GM12878 (cell line): Measurements from ENCODE around the gene ZNF672. TPM values are rescaled to one million over a fixed set of nuclear protein-coding genes. Genes with fewer than 3 reads are reported as not detected.
A peak's percentile ranks its signal among the peaks of the same experiment; 100 is the strongest.

Experiments used
- ATAC-seq: fragments of 200-7000 bp; cut with Tn5 transposase; 3 replicates; pipeline ENCODE4 v1.9.1; 2020; ENCODE audit warnings: mild to moderate bottlenecking, moderate library complexity
- BruUV-seq: library from RNA; stranded (reverse); fragments of 400-500 nt; replicated peaks from 2 replicates; lab custom pipeline; 2021; lab: Mats Ljungman, UMichigan
- CTCF ChIA-PET: fragments of 300-600 bp; sonication (Branson Sonifier 250); formaldehyde crosslinking; extraction: SDS; loops from one replicate; lab custom pipeline; 2021; ENCODE audit warnings: inconsistent platforms; lab: Yijun Ruan, JAX
- POLR2A ChIA-PET: fragments of 350-600 bp; formaldehyde crosslinking; extraction: SDS; loops from one replicate; lab custom pipeline; 2021; ENCODE audit warnings: inconsistent platforms; lab: Charles Lee
- RAD21 ChIA-PET: fragments of 300-600 bp; sonication (Branson Sonifier 250); formaldehyde crosslinking; loops from one replicate; lab custom pipeline; 2023; ENCODE audit warnings: antibody characterized with exemption; ENCODE audit not compliant: unreplicated experiment; lab: Charles Lee
- SMC1A ChIA-PET: fragments of 300-600 bp; sonication (Branson Sonifier 250); formaldehyde crosslinking; loops from one replicate; lab custom pipeline; 2023; ENCODE audit not compliant: unreplicated experiment, uncharacterized antibody; lab: Charles Lee
- DNase-seq: peaks from one replicate; pipeline ENCODE4 v3.0.0-alpha.2; 2011; ENCODE audit warnings: low read depth, low spot score
- FAIRE-seq: peaks from 3 replicates; lab custom pipeline; 2011; peaks lifted over from hg19 to GRCh38; lab: Jason Lieb, UNC
- H2AFZ ChIP-seq: 2 replicates; pipeline ENCODE4 v1.6.0; 2011; ENCODE audit warnings: low read depth, low read length, control low read depth; ENCODE audit not compliant: control insufficient read depth
- H3K27ac ChIP-seq: 2 replicates; pipeline ENCODE4 v1.5.1; 2011; ENCODE audit warnings: control low read depth; ENCODE audit not compliant: control insufficient read depth, insufficient read depth
- H3K27me3 ChIP-seq, 2 experiments: replicated peaks in 1 of 2; 2 replicates each; pipeline versions ENCODE4 v1.6.0 to v1.6.1; 2011; ENCODE audit warnings: low read length in 1 of 2; ENCODE audit not compliant: control insufficient read depth in 2 of 2, insufficient read depth in 2 of 2
- H3K36me3 ChIP-seq, 2 experiments: 2 replicates each; pipeline ENCODE4 v1.5.1; 2011; ENCODE audit warnings: low read length in 1 of 2; ENCODE audit not compliant: control insufficient read depth in 2 of 2, insufficient read depth in 2 of 2
- H3K4me1 ChIP-seq: 2 replicates; pipeline ENCODE4 v1.6.1; 2011; ENCODE audit warnings: mild to moderate bottlenecking, low read length, moderate library complexity, mixed read lengths; ENCODE audit not compliant: control insufficient read depth, insufficient read depth
- H3K4me2 ChIP-seq: 2 replicates; pipeline ENCODE4 v1.6.0; 2011; ENCODE audit warnings: control low read depth; ENCODE audit not compliant: control insufficient read depth, insufficient read depth
- H3K4me3 ChIP-seq: fragments of 200-600 bp; sonication (generic); 2 replicates; pipeline ENCODE4 v1.5.1; 2016
- H3K79me2 ChIP-seq: 2 replicates; pipeline ENCODE4 v1.6.0; 2011; ENCODE audit warnings: low read length; ENCODE audit not compliant: control insufficient read depth, insufficient read depth
- H3K9ac ChIP-seq: 2 replicates; pipeline ENCODE4 v1.8.0; 2011; ENCODE audit warnings: low read length, control low read depth, mixed read lengths; ENCODE audit not compliant: control insufficient read depth, insufficient read depth
- H3K9me3 ChIP-seq: replicated peaks from 3 replicates; pipeline ENCODE4 v1.5.1; 2011; ENCODE audit warnings: mild to moderate bottlenecking, low read length; ENCODE audit not compliant: control insufficient read depth, insufficient read depth
- H4K20me1 ChIP-seq: 2 replicates; pipeline ENCODE4 v1.6.0; 2011; ENCODE audit not compliant: control insufficient read depth, insufficient read depth
- BHLHE40 ChIP-seq, 2 experiments: fragments of 450-650 bp in 1 of 2; IDR thresholded peaks; 2 replicates each; pipeline ENCODE4 v1.6.1; 2011 to 2017; ENCODE audit warnings: low read depth in 2 of 2, borderline replicate concordance in 1 of 2, improper control_type of control experiment in 1 of 2, low read length in 1 of 2, mild to moderate bottlenecking in 1 of 2
- HCFC1 ChIP-seq: fragments of 150-350 bp; IDR thresholded peaks from 2 replicates; pipeline ENCODE4 v1.6.1; 2014; ENCODE audit warnings: low read length
- IKZF1 ChIP-seq: fragments of 450-650 bp; conservative IDR thresholded peaks from 2 replicates; pipeline ENCODE4 v1.6.1; 2017; ENCODE audit warnings: antibody characterized with exemption, mild to moderate bottlenecking
- IKZF2 ChIP-seq, 2 experiments: fragments of 450-650 bp; IDR thresholded peaks; 2 replicates each; pipeline ENCODE4 v1.6.1; 2017; ENCODE audit warnings: mild to moderate bottlenecking in 2 of 2, moderate library complexity in 2 of 2
- NR2C1 ChIP-seq: fragments of 450-650 bp; IDR thresholded peaks from 2 replicates; pipeline ENCODE4 v1.6.1; 2017; ENCODE audit warnings: antibody characterized with exemption, mild to moderate bottlenecking, moderate library complexity
- POLR2AphosphoS5 ChIP-seq: IDR thresholded peaks from 2 replicates; pipeline ENCODE4 v1.6.1; 2011; ENCODE audit warnings: mild to moderate bottlenecking, low read length, inconsistent platforms
- RFX5 ChIP-seq: IDR thresholded peaks from 2 replicates; pipeline ENCODE4 v1.6.1; 2011; ENCODE audit warnings: low read depth, low read length, improper control_type of control experiment
- RUNX3 ChIP-seq: IDR thresholded peaks from 2 replicates; pipeline ENCODE4 v1.6.1; 2012; ENCODE audit warnings: low read length, inconsistent platforms
- SREBF2 ChIP-seq: IDR thresholded peaks from 2 replicates; pipeline ENCODE4 v1.6.1; 2012; ENCODE audit warnings: mild to moderate bottlenecking, low read length
- TAF1 ChIP-seq: IDR thresholded peaks from 2 replicates; pipeline ENCODE4 v1.6.1; 2011; ENCODE audit warnings: mild to moderate bottlenecking, low read depth, low read length, borderline replicate concordance
- WGBS: methylation state at CpG from one replicate; pipeline ENCODE4 v1.1.6; 2016; ENCODE audit warnings: low lambda C conversion rate; ENCODE audit not compliant: insufficient replicate concordance, insufficient coverage; ENCODE audit errors: missing lambda C conversion rate; 5-methylcytosine and 5-hydroxymethylcytosine counted together
- in situ Hi-C: fragments of 300-500 bp; cut with MboI; formaldehyde crosslinking; loops from 9 replicates; pipeline ENCODE4 v1.14.3; 2018; ENCODE audit warnings: mixed read lengths
- intact Hi-C: fragments of 100-400 bp; cut with micrococcal nuclease; formaldehyde crosslinking; loops from one replicate; pipeline ENCODE4 v1.14.2; 2022; ENCODE audit not compliant: unreplicated experiment
- polyA plus RNA-seq, 11 experiments: library from polyadenylated mRNA; depleted of rRNA in 4 of 11; unstranded in 6 of 11; stranded (reverse) in 5 of 11; fragments of >200 nt; fragmentation: Nextera tagmentation in 4 of 11; fragmentation: Illumina TruSeq in 1 of 11; extraction: Ambion mirVana in 4 of 11; extraction: Trizol in 1 of 11; gene quantifications; 1 replicate in 1 of 11; 2 replicates in 10 of 11; pipeline versions ENCODE4 v1.2.1 to v1.2.3, GENCODE V29; 2011 to 2016; ENCODE audit warnings: inconsistent platforms in 2 of 11, missing spikeins in 2 of 11, low read depth in 1 of 11
- total RNA-seq, 4 experiments: library from RNA; depleted of rRNA in 3 of 4; stranded (reverse); fragments of >200 nt in 3 of 4; fragmentation: Illumina TruSeq in 1 of 4; extraction: Trizol in 1 of 4; gene quantifications; 2 replicates each; pipeline versions ENCODE4 v1.2.1 to v1.2.3, GENCODE V29; 2013 to 2021
- TF ChIP-seq, protein P1 (sequence below): fragments of 450-650 bp; IDR thresholded peaks from 2 replicates; pipeline ENCODE4 v1.6.1; 2017; ENCODE audit warnings: mild to moderate bottlenecking, moderate library complexity
- TF ChIP-seq, protein P2 (sequence below): fragments of 450-650 bp; IDR thresholded peaks from 2 replicates; pipeline ENCODE4 v1.6.1; 2017; ENCODE audit warnings: mild to moderate bottlenecking, moderate library complexity
- TF ChIP-seq, protein P3 (sequence below): fragments of 450-650 bp; IDR thresholded peaks from 2 replicates; pipeline ENCODE4 v1.6.1; 2014; ENCODE audit warnings: mild to moderate bottlenecking

Gene ZNF672
- total and polyA plus RNA-seq, 10 of the 15 experiments (the other 5 are each of a cell fraction or from before 2014, with no cell fraction given), result 2.9 to 51.3 (median 39.8) TPM

DNA sequence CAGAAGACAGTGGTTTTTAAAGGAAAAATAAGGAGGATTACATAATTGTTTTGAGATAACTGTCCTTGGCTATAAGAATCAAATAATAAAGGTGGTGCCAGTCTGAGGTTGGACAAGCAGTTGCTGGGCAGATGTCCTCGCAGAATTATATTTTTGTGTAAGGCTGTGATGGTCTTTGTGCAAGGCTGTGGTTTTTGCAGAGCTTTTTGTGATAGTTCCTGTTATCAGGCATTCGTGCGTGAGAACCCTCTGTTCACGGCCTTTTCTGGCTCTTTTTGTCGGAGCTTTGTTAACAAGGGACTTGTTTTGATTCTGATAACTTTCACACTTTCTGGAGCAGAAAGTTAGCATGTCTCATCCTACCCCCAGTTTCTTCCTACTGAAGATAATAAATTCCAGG is 45.7 kb upstream of the ZNF672 start:
- ChIA-PET CTCF (interaction anchor here (1.0 to 2.8 kb wide), 3 partner anchors 13 to 94 kb away, joined by 3 to 20 read pairs (median 4); no protein-coding TSS in a partner anchor), SMC1A (interaction anchor here (0.5 to 7.2 kb wide), 8 partner anchors 12 to 386 kb away, joined by 3 to 89 read pairs (median 4); no protein-coding TSS in a partner anchor), POLR2A (interaction anchor here (1.7 kb wide), 1 partner anchor 8 kb away, joined by 4 read pairs; no protein-coding TSS in a partner anchor), RAD21 (interaction anchor here (1.4 to 4.6 kb wide), 4 partner anchors 11 to 103 kb away, joined by 4 to 43 read pairs (median 6); no protein-coding TSS in a partner anchor)
- intact Hi-C loops (loop anchor here (5.0 kb wide), 2 partner anchors 35 to 365 kb away; partner anchors contain the start of gene LYPD8), in situ Hi-C loops (no loop called here)
- peak overlapping the region; percentile 32; the same call in 1 of the 2 replicates for H2AFZ ChIP-seq
- peaks cover 4% of the 10 kb centered on the region; the same call in 2 of the 3 replicates for H3K9me3 ChIP-seq
- no peak overlapping the region for H3K9ac ChIP-seq
- FAIRE-seq (peak; percentile 71), DNase-seq (no peak), ATAC-seq (peak; percentile 58)
- 34% methylated on average over 5 of the region's 5 CpGs for WGBS
- no peaks in the 10 kb centered on the region for H3K27me3 ChIP-seq
- H3K4me2 ChIP-seq, result peak overlapping the region; percentile 38
- no peaks in the 10 kb centered on the region for H3K79me2 ChIP-seq
- H3K4me1 ChIP-seq, result peaks cover 18% of the 10 kb centered on the region
- H3K36me3 ChIP-seq, result no peaks in the 10 kb centered on the region
- peak overlapping the region; percentile 4; the same call in 1 of the 2 replicates for H3K27ac ChIP-seq
- no peak overlapping the region for H3K4me3 ChIP-seq
- no TSS peak for BruUV-seq
- TF ChIP-seq SREBF2, result no peak
- 0 out of 2 replicates have a peak, but pooled peaks have one; percentile 25 for TF ChIP-seq IKZF1
- TF ChIP-seq HCFC1, result no peak
- TF ChIP-seq IKZF2 (IDR thresholded peaks at IDR 0.05), result peak in 1 of 2 experiments; percentile 23; a peak in 1 of 4 replicates
- TF ChIP-seq RUNX3, result peak; percentile 73
- TF ChIP-seq TAF1, result no peak
- no peak for TF ChIP-seq NR2C1
- no peak for TF ChIP-seq BHLHE40 (IDR thresholded peaks at IDR 0.05; ENCODE audit: borderline replicate concordance in 1 of 2, low read depth in 2 of 2, low read length in 1 of 2)
- peak; percentile 69 for TF ChIP-seq RFX5
- TF ChIP-seq, protein P1, sequence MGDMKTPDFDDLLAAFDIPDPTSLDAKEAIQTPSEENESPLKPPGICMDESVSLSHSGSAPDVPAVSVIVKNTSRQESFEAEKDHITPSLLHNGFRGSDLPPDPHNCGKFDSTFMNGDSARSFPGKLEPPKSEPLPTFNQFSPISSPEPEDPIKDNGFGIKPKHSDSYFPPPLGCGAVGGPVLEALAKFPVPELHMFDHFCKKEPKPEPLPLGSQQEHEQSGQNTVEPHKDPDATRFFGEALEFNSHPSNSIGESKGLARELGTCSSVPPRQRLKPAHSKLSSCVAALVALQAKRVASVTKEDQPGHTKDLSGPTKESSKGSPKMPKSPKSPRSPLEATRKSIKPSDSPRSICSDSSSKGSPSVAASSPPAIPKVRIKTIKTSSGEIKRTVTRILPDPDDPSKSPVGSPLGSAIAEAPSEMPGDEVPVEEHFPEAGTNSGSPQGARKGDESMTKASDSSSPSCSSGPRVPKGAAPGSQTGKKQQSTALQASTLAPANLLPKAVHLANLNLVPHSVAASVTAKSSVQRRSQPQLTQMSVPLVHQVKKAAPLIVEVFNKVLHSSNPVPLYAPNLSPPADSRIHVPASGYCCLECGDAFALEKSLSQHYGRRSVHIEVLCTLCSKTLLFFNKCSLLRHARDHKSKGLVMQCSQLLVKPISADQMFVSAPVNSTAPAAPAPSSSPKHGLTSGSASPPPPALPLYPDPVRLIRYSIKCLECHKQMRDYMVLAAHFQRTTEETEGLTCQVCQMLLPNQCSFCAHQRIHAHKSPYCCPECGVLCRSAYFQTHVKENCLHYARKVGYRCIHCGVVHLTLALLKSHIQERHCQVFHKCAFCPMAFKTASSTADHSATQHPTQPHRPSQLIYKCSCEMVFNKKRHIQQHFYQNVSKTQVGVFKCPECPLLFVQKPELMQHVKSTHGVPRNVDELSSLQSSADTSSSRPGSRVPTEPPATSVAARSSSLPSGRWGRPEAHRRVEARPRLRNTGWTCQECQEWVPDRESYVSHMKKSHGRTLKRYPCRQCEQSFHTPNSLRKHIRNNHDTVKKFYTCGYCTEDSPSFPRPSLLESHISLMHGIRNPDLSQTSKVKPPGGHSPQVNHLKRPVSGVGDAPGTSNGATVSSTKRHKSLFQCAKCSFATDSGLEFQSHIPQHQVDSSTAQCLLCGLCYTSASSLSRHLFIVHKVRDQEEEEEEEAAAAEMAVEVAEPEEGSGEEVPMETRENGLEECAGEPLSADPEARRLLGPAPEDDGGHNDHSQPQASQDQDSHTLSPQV, result no peak
- TF ChIP-seq, protein P2, sequence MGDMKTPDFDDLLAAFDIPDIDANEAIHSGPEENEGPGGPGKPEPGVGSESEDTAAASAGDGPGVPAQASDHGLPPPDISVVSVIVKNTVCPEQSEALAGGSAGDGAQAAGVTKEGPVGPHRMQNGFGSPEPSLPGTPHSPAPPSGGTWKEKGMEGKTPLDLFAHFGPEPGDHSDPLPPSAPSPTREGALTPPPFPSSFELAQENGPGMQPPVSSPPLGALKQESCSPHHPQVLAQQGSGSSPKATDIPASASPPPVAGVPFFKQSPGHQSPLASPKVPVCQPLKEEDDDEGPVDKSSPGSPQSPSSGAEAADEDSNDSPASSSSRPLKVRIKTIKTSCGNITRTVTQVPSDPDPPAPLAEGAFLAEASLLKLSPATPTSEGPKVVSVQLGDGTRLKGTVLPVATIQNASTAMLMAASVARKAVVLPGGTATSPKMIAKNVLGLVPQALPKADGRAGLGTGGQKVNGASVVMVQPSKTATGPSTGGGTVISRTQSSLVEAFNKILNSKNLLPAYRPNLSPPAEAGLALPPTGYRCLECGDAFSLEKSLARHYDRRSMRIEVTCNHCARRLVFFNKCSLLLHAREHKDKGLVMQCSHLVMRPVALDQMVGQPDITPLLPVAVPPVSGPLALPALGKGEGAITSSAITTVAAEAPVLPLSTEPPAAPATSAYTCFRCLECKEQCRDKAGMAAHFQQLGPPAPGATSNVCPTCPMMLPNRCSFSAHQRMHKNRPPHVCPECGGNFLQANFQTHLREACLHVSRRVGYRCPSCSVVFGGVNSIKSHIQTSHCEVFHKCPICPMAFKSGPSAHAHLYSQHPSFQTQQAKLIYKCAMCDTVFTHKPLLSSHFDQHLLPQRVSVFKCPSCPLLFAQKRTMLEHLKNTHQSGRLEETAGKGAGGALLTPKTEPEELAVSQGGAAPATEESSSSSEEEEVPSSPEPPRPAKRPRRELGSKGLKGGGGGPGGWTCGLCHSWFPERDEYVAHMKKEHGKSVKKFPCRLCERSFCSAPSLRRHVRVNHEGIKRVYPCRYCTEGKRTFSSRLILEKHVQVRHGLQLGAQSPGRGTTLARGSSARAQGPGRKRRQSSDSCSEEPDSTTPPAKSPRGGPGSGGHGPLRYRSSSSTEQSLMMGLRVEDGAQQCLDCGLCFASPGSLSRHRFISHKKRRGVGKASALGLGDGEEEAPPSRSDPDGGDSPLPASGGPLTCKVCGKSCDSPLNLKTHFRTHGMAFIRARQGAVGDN, result no peak
- no peak for TF ChIP-seq POLR2AphosphoS5
- TF ChIP-seq, protein P3, sequence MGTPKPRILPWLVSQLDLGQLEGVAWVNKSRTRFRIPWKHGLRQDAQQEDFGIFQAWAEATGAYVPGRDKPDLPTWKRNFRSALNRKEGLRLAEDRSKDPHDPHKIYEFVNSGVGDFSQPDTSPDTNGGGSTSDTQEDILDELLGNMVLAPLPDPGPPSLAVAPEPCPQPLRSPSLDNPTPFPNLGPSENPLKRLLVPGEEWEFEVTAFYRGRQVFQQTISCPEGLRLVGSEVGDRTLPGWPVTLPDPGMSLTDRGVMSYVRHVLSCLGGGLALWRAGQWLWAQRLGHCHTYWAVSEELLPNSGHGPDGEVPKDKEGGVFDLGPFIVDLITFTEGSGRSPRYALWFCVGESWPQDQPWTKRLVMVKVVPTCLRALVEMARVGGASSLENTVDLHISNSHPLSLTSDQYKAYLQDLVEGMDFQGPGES, result no peak
- H4K20me1 ChIP-seq, result no peaks in the 10 kb centered on the region
